CD4-positive, alpha-beta T cell (primary cell): ENCODE results near the gene SLC22A31. TPM values are rescaled to one million over a fixed set of nuclear protein-coding genes. Genes with fewer than 3 reads are reported as not detected.
A peak's percentile ranks its signal among the peaks of the same experiment; 100 is the strongest.

Experiments
- ATAC-seq: fragments of 200-7000 bp; cut with Tn5 transposase; one replicate; pipeline ENCODE4 v1.10.0; 2022; ENCODE audit warnings: mild to moderate bottlenecking; ENCODE audit not compliant: poor library complexity
- CTCF ChIA-PET: fragments of 350-600 bp; sonication (Branson Sonifier 250); formaldehyde crosslinking; loops from one replicate; lab custom pipeline; 2021; ENCODE audit warnings: antibody characterized with exemption, inconsistent platforms; lab: Charles Lee
- POLR2A ChIA-PET: fragments of 350-600 bp; sonication (Branson Sonifier 250); formaldehyde crosslinking; loops from one replicate; lab custom pipeline; 2021; ENCODE audit warnings: antibody characterized with exemption, inconsistent platforms; lab: Charles Lee
- DNase-seq, 14 experiments: peaks; one replicate each; pipeline ENCODE4 v3.0.0-alpha.2; 2013 to 2020; ENCODE audit warnings: mixed read lengths in 2 of 14
- H3K27ac ChIP-seq, 2 donors: one replicate each; pipeline versions ENCODE4 v1.5.1 to v1.7.0; 2013; ENCODE audit warnings: low read length in 2 of 2, low read depth in 1 of 2, mild to moderate bottlenecking in 1 of 2
- H3K27me3 ChIP-seq, 2 experiments: 1 replicate in 1 of 2; 2 replicates in 1 of 2; pipeline versions ENCODE4 v1.6.1 to v1.7.0; 2013; ENCODE audit warnings: low read length in 2 of 2, control low read depth in 1 of 2, mild to moderate bottlenecking in 1 of 2, moderate library complexity in 1 of 2; ENCODE audit not compliant: insufficient read depth in 2 of 2, control insufficient read depth in 1 of 2
- H3K36me3 ChIP-seq: one replicate; pipeline ENCODE4 v1.6.1; 2013; ENCODE audit warnings: low read length, control low read depth; ENCODE audit not compliant: insufficient read depth
- H3K4me1 ChIP-seq: one replicate; pipeline ENCODE4 v1.6.1; 2013; ENCODE audit warnings: low read length, control low read depth; ENCODE audit not compliant: insufficient read depth
- H3K4me3 ChIP-seq: one replicate; pipeline ENCODE4 v1.5.1; 2013; ENCODE audit warnings: mild to moderate bottlenecking, low read length, moderate library complexity
- H3K9me3 ChIP-seq, 2 experiments: 1 replicate in 1 of 2; 2 replicates in 1 of 2; pipeline versions ENCODE4 v1.6.1 to v1.7.0; 2013; ENCODE audit warnings: low read length in 2 of 2, mild to moderate bottlenecking in 2 of 2, control low read depth in 1 of 2, moderate library complexity in 1 of 2; ENCODE audit not compliant: control insufficient read depth in 1 of 2, insufficient read depth in 1 of 2
- H3K27ac Mint-ChIP-seq: one replicate; pipeline ENCODE4 v1.8.0; 2020; ENCODE audit warnings: mixed read lengths
- H3K27me3 Mint-ChIP-seq: one replicate; pipeline ENCODE4 v1.8.0; 2021; ENCODE audit warnings: mixed read lengths
- H3K36me3 Mint-ChIP-seq: one replicate; pipeline ENCODE4 v1.8.0; 2021; ENCODE audit warnings: low read depth, mixed read lengths
- H3K4me1 Mint-ChIP-seq: one replicate; pipeline ENCODE4 v1.8.0; 2021; ENCODE audit warnings: low read depth, mixed read lengths
- H3K4me3 Mint-ChIP-seq: one replicate; pipeline ENCODE4 v1.8.0; 2020; ENCODE audit warnings: mild to moderate bottlenecking, mixed read lengths
- H3K9me3 Mint-ChIP-seq: one replicate; pipeline ENCODE4 v1.8.0; 2020; ENCODE audit warnings: mixed read lengths
- CTCF ChIP-seq: fragments of 200-600 bp; IDR thresholded peaks from one replicate; pipeline ENCODE4 v1.8.0; 2022; ENCODE audit warnings: antibody characterized with exemption, mild to moderate bottlenecking
- intact Hi-C, 2 experiments: fragments of 100-400 bp; cut with DNase I in 1 of 2; cut with micrococcal nuclease in 1 of 2; formaldehyde crosslinking; loops; one replicate each; pipeline versions ENCODE4 v1.15.1 to v1.9.0; 2023 to 2025; cut with DNase I, micrococcal nuclease
- total RNA-seq, 174 experiments: library from RNA in 2 of 174; stranded (reverse) in 2 of 174; gene quantifications; one replicate each; pipeline ENCODE4 v1.2.3 and lab custom pipeline; 2021 to 2026

The SLC22A31 gene
- total RNA-seq, 2 experiments from 2014 or later: 2.1 to 2.9 TPM

GRCh38 chr16:89197033-89197632 lies 3.2 kb downstream of the SLC22A31 start:
- Histone ChIP-seq H3K36me3 (no peaks in the 10 kb centered on the region), H3K27me3 (peaks cover 19 to 21% of the 10 kb centered on the region in 2 experiments), H3K27ac (no peak overlapping the region), H3K9me3 (peaks cover 0 to 17% of the 10 kb centered on the region in 2 experiments), H3K4me3 (no peak overlapping the region), H3K4me1 (peaks cover 23% of the 10 kb centered on the region)
- peaks cover 8% of the 10 kb centered on the region for H3K4me1 Mint-ChIP-seq
- intact Hi-C loops: no loop called here
- no peak overlapping the region for H3K27ac Mint-ChIP-seq
- DNase-seq: peak in 1 of 14 experiments; percentile 21
- CTCF ChIA-PET: no interaction called here
- H3K36me3 Mint-ChIP-seq: no peaks in the 10 kb centered on the region
- peaks cover 18% of the 10 kb centered on the region for H3K27me3 Mint-ChIP-seq
- no peak for TF ChIP-seq CTCF
- POLR2A ChIA-PET: interaction anchor here (0.6 kb wide), 1 partner anchor 307 kb away, joined by 5 read pairs; no protein-coding TSS in a partner anchor
- H3K4me3 Mint-ChIP-seq: no peak overlapping the region
- H3K9me3 Mint-ChIP-seq: no peaks in the 10 kb centered on the region
- no peak for ATAC-seq

- no peak overlapping the region for H3K4me3 Mint-ChIP-seq
- no peaks in the 10 kb centered on the region for H3K9me3 Mint-ChIP-seq
- TF ChIP-seq CTCF: no peak
- H3K27me3 ChIP-seq: peaks cover 17 to 18% of the 10 kb centered on the region in 2 experiments
- DNase-seq (peak in 1 of 14 experiments; percentile 34), ATAC-seq (no peak)
- H3K4me1 Mint-ChIP-seq: peaks cover 10% of the 10 kb centered on the region
- peaks cover 28% of the 10 kb centered on the region for H3K4me1 ChIP-seq
- CTCF ChIA-PET: no interaction called here
- H3K27ac Mint-ChIP-seq: no peak overlapping the region
- POLR2A ChIA-PET: no interaction called here
- H3K4me3 ChIP-seq: no peak overlapping the region
- H3K27me3 Mint-ChIP-seq: peaks cover 14% of the 10 kb centered on the region
- intact Hi-C loops: no loop called here
- no peak overlapping the region for H3K27ac ChIP-seq
- H3K36me3 Mint-ChIP-seq: no peaks in the 10 kb centered on the region
- H3K36me3 ChIP-seq: no peaks in the 10 kb centered on the region
- peaks cover 0 to 17% of the 10 kb centered on the region in 2 experiments for H3K9me3 ChIP-seq
These were observed 4.7 kb downstream of the SLC22A31 start for GRCh38 chr16:89195521-89196171.

GRCh38 chr16:89194340-89195311 lies 5.7 kb downstream of the SLC22A31 start:
- no peak for ATAC-seq
- CTCF ChIA-PET: no interaction called here
- Mint-ChIP-seq H3K4me3 (no peak overlapping the region), H3K36me3 (no peaks in the 10 kb centered on the region), H3K27me3 (peaks cover 6% of the 10 kb centered on the region), H3K9me3 (no peaks in the 10 kb centered on the region), H3K4me1 (peaks cover 4% of the 10 kb centered on the region), H3K27ac (no peak overlapping the region)
- TF ChIP-seq CTCF: no peak
- Histone ChIP-seq H3K27ac (no peak overlapping the region), H3K4me1 (peaks cover 18% of the 10 kb centered on the region), H3K36me3 (no peaks in the 10 kb centered on the region), H3K4me3 (no peak overlapping the region), H3K27me3 (peaks cover 7% of the 10 kb centered on the region in 2 experiments), H3K9me3 (peaks cover 0 to 11% of the 10 kb centered on the region in 2 experiments)
- intact Hi-C loops: loop anchor here in 1 of 2 experiments (5.0 kb wide), 1 partner anchor 742 kb away; the partner anchor contains the start of gene ZFPM1
- DNase-seq: peak in 2 of 14 experiments; percentile 7 to 39
- POLR2A ChIA-PET: no interaction called here
